BJ (cell line): Measurements from ENCODE around the gene PERM1. TPM values are rescaled to one million over a fixed set of nuclear protein-coding genes. Genes with fewer than 3 reads are reported as not detected.

Experiments used
- CTCF ChIA-PET: fragments of 350-600 bp; formaldehyde crosslinking; extraction: SDS; loops from one replicate; lab custom pipeline; 2021; ENCODE audit warnings: antibody characterized with exemption, inconsistent platforms; lab: Yijun Ruan, JAX
- POLR2A ChIA-PET: fragments of 300-600 bp; sonication (Branson Sonifier 250); formaldehyde crosslinking; extraction: SDS; loops from one replicate; lab custom pipeline; 2021; ENCODE audit warnings: antibody characterized with exemption; lab: Charles Lee
- DNase-seq: peaks from one replicate; pipeline ENCODE4 v3.0.0-alpha.2; 2011; ENCODE audit warnings: low read depth
- H3K27me3 ChIP-seq: 2 replicates; pipeline ENCODE4 v1.6.0; 2011; ENCODE audit warnings: low read length; ENCODE audit not compliant: control insufficient read depth, insufficient read depth
- H3K36me3 ChIP-seq: 2 replicates; pipeline ENCODE4 v1.5.1; 2011; ENCODE audit warnings: low read length; ENCODE audit not compliant: control insufficient read depth, insufficient read depth
- H3K4me3 ChIP-seq: 2 replicates; pipeline ENCODE4 v1.5.1; 2011; ENCODE audit warnings: low read depth, mild to moderate bottlenecking, control low read depth, low read length
- CTCF ChIP-seq: IDR thresholded peaks from 2 replicates; pipeline ENCODE4 v1.5.1; 2011; ENCODE audit warnings: low read depth, mild to moderate bottlenecking, control low read depth, inconsistent platforms, low read length, moderate library complexity; ENCODE audit not compliant: insufficient read depth
- polyA plus RNA-seq: library from polyadenylated mRNA; depleted of rRNA; stranded (reverse); fragments of >200 nt; gene quantifications from 2 replicates; pipeline ENCODE4 v1.2.3, GENCODE V29; 2011

The PERM1 gene
- polyA plus RNA-seq, 1 experiment, result not detected

- DNase-seq, result no peak
- ChIA-PET POLR2A (no interaction called here), CTCF (interaction anchor here (0.8 to 4.7 kb wide), 2 partner anchors 10 to 42 kb away, joined by 3 to 20 read pairs; no protein-coding TSS in a partner anchor)
- TF ChIP-seq CTCF, result no peak
- no peaks in the 10 kb centered on the region for H3K27me3 ChIP-seq
- H3K4me3 ChIP-seq, result no peak overlapping the region
- peaks cover 16% of the 10 kb centered on the region for H3K36me3 ChIP-seq
Observed at GRCh38 chr1:1021920-1022259, 40.0 kb upstream of the PERM1 start.

- POLR2A ChIA-PET, result no interaction called here
- no peak for DNase-seq
- no peak for TF ChIP-seq CTCF
- CTCF ChIA-PET, result interaction anchor here (0.8 to 4.7 kb wide), 3 partner anchors 11 to 43 kb away, joined by 3 to 20 read pairs (median 4); no protein-coding TSS in a partner anchor
- Histone ChIP-seq H3K36me3 (peaks cover 15% of the 10 kb centered on the region), H3K4me3 (peak overlapping the region; percentile 78), H3K27me3 (no peaks in the 10 kb centered on the region)
Observed at GRCh38 chr1:1021010-1021919, 39.4 kb upstream of the PERM1 start.

GRCh38 chr1:1020415-1021009, 38.6 kb upstream of the PERM1 start:
- POLR2A ChIA-PET, result interaction anchor here (0.6 kb wide), 1 partner anchor 20 kb away, joined by 5 read pairs; no protein-coding TSS in a partner anchor
- H3K27me3 ChIP-seq, result no peaks in the 10 kb centered on the region
- DNase-seq, result no peak

GRCh38 chr1:1020000-1020404, 38.1 kb upstream of the PERM1 start, which contains the start of gene AGRN:
AGRN (plus strand) TSS chr1:1020120; CDS start chr1:1020173, 53 bp downstream.
- Histone ChIP-seq H3K4me3 (peak within 1 kb of the TSS; percentile 78), H3K36me3 (peaks cover 14% of the 10 kb centered on the region), H3K27me3 (no peaks in the 10 kb centered on the region)
- DNase-seq, result no peak
- CTCF ChIA-PET, result interaction anchor here (0.8 to 1.4 kb wide), 6 partner anchors 18 to 52 kb away, joined by 3 to 4 read pairs (median 3); no protein-coding TSS in a partner anchor
- POLR2A ChIA-PET, result interaction anchor here (0.6 kb wide), 1 partner anchor 20 kb away, joined by 5 read pairs; no protein-coding TSS in a partner anchor
- no peak for TF ChIP-seq CTCF

More at GRCh38 chr1:1020415-1021009, 38.6 kb upstream of the PERM1 start:
- Histone ChIP-seq H3K4me3 (peak overlapping the region; percentile 78), H3K36me3 (peaks cover 14% of the 10 kb centered on the region)
- no peak for TF ChIP-seq CTCF
- CTCF ChIA-PET, result interaction anchor here (1.0 to 4.7 kb wide), 2 partner anchors 12 to 20 kb away, joined by 4 to 20 read pairs; no protein-coding TSS in a partner anchor
